RWPE1 (cell line): Measurements from ENCODE around the gene EFTUD2.

ENCODE experiments used
- CTCF ChIA-PET: fragments of 350-600 bp; sonication (Branson Sonifier 250); formaldehyde crosslinking; extraction: SDS; loops from one replicate; lab custom pipeline; 2021; lab: Yijun Ruan, JAX
- POLR2A ChIA-PET: fragments of 400-600 bp; formaldehyde crosslinking; extraction: SDS; loops from one replicate; lab custom pipeline; 2020; ENCODE audit warnings: antibody characterized with exemption; ENCODE audit not compliant: low non-redundant PET; lab: Yijun Ruan, JAX
- DNase-seq: peaks from one replicate; pipeline ENCODE4 v3.0.0; 2012; ENCODE audit warnings: low spot score
- H3K27ac ChIP-seq: fragments of 450-650 bp; 2 replicates; pipeline ENCODE4 v1.5.1; 2017
- TF ChIP-seq, protein P1 (sequence below): fragments of 450-650 bp; conservative IDR thresholded peaks from 2 replicates; pipeline ENCODE4 v1.5.1; 2017; ENCODE audit warnings: low read depth, mild to moderate bottlenecking

EFTUD2 gene

DNA sequence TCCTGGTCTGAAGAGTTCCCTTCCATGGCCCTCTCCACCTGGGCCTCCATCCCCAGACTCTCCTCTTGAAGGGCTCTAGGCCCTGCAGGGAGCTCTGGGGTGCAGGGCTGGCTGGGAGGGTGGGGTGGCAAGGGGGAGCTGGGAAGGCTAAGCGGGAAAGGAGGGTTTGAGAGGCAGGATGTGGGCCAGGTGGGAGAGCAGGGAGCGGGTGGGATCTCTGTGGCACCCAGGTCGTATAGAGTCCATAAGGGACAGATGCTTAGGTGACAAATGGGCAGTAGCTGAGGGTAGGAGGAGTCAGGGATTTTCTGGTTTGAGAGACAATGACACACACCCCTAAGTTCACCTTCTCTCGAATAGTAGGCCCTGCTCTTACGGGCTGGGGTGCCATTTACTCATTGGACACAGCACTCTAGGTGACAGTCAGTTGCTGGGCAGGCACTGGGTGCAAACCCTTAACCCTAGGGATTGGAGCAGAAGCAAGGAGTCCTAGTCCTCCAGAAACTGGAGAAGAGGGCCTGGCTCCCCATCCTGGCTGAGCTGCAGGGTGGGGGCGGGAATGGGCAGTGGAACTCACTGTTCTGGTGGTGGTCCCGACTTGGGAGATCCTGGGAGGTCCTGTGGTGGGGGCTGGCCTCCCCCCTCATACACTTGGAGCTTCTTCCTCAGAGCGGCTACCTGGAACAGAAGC lies 33.0 kb upstream of the EFTUD2 start:
- DNase-seq = no peak
- peak overlapping the region; percentile 34 for H3K27ac ChIP-seq
- TF ChIP-seq, protein P1, sequence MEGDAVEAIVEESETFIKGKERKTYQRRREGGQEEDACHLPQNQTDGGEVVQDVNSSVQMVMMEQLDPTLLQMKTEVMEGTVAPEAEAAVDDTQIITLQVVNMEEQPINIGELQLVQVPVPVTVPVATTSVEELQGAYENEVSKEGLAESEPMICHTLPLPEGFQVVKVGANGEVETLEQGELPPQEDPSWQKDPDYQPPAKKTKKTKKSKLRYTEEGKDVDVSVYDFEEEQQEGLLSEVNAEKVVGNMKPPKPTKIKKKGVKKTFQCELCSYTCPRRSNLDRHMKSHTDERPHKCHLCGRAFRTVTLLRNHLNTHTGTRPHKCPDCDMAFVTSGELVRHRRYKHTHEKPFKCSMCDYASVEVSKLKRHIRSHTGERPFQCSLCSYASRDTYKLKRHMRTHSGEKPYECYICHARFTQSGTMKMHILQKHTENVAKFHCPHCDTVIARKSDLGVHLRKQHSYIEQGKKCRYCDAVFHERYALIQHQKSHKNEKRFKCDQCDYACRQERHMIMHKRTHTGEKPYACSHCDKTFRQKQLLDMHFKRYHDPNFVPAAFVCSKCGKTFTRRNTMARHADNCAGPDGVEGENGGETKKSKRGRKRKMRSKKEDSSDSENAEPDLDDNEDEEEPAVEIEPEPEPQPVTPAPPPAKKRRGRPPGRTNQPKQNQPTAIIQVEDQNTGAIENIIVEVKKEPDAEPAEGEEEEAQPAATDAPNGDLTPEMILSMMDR = no peak
- CTCF ChIA-PET = interaction anchor here (0.6 to 1.9 kb wide), 3 partner anchors 17 to 167 kb away, joined by 3 to 5 read pairs (median 4); no protein-coding TSS in a partner anchor
- POLR2A ChIA-PET = no interaction called here

DNA sequence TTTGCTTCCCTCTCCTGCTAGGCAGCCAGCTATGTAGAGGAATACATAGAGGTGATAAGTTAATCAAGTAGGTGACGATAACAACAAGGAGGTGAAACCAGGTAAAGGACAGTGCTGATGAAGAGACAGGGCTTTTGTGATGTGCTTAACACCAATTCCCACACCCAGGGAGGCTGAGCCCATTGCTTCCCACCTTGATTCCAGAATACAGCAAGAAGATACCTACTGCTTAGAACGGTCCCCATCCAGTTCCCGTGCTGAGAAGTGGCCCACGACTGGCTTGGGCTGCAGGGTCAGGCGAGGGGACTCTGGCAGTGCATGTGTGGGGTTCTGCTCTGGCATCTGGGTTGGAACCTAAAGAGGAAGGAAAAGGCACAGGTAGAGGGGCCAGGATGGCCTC lies 32.1 kb upstream of the EFTUD2 start:
- ChIA-PET CTCF (interaction anchor here (0.6 to 1.9 kb wide), 4 partner anchors 11 to 168 kb away, joined by 3 to 6 read pairs (median 4); no protein-coding TSS in a partner anchor), POLR2A (interaction anchor here (0.6 kb wide), 2 partner anchors 93 to 109 kb away, joined by 3 to 5 read pairs; no protein-coding TSS in a partner anchor)
- DNase-seq = no peak
- peak overlapping the region; percentile 34 for H3K27ac ChIP-seq
- TF ChIP-seq, protein P1 = no peak

DNA sequence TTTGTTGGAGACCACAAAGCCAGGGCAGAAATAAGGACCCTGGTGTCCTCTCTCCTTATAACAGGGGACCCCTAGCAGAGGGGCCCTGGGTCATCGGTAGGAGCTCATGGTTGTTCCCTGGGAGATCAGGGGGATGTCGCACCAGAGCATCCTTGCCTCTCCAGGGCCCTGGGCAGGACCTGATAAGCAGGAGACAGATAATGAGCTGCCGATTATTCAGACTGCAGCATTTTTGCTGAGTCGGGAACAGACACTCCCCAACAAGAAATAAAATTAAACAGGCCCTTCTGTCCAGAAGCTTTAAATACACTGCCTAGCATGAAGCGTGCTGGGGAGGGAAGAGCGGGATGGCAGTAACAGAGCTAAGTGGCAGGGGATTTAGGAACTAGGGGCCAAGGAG lies 31.4 kb upstream of the EFTUD2 start:
- ChIA-PET POLR2A (no interaction called here), CTCF (interaction anchor here (0.6 to 1.9 kb wide), 4 partner anchors 11 to 169 kb away, joined by 3 to 6 read pairs (median 4); partner anchors contain the start of gene C1QL1)
- H3K27ac ChIP-seq = peak overlapping the region; percentile 34; the same call in 1 of the 2 replicates
- TF ChIP-seq, protein P1 = no peak
- DNase-seq = no peak

DNA sequence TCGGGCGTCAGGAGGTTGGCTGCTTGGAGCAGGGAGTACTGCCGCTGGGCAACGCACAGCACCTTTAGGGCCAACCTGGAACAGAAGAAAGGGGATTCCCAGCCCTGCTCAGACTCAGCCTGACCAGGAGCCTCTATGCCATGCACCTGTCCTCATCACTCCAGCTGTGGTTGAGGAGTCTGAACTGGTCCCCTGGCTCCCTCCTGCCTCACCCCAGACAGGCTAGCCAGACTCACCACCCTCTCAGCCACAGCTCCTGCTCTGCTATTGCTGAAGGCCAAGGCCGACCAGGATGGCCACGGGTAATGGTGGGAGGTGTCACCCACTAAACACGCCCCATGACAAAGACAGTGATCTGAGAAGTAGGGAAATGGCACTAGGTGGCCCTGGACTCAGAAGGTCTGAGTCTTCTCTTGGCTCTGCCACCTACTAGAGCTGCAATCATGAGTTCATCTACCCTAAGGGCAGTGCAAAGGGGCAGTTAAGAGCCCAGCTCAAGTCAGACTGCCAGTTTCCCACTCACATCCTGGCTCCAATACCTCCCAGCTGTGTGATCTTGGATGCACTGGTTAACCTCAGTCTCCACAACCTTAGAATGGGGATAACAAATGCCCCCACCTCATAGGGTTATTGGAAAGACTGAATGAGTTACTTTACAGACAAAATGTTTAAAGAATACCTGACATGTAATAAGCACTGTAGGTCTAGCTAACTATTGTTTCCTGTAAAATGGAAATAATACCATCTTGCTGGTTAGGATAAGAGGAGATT lies 29.9 kb upstream of the EFTUD2 start:
- CTCF ChIA-PET = interaction anchor here (0.7 to 1.1 kb wide), 2 partner anchors 9 to 92 kb away, joined by 3 read pairs; no protein-coding TSS in a partner anchor
- peak overlapping the region; percentile 43; the same call in 1 of the 2 replicates for H3K27ac ChIP-seq
- DNase-seq = no peak
- POLR2A ChIA-PET = interaction anchor here (0.6 kb wide), 1 partner anchor 107 kb away, joined by 4 read pairs; no protein-coding TSS in a partner anchor
- TF ChIP-seq, protein P1 = no peak

DNA sequence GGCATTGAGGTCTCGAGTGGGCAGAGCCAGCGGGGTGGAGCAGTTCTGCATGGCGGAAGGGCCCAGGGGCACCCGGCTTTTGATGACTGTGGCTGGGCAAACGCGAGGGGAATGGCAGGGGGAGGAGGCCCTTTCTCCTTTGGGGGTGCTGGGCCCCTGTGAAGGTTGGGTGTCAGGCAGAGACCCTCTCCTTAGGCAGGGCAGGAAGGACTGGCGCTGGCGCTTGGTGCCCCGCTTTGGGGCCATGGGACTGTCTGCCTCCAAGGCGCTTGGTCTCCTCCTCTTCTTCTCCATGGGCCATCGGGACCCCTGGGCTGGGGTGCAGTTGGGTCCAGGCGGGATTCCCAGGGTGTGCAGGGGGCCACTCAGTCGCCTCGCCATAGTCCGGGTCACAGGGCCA lies 28.9 kb upstream of the EFTUD2 start:
- TF ChIP-seq, protein P1 = no peak
- ChIA-PET CTCF (interaction anchor here (0.6 kb wide), 1 partner anchor 27 kb away, joined by 3 read pairs; no protein-coding TSS in a partner anchor), POLR2A (no interaction called here)
- DNase-seq = no peak
- peak overlapping the region; percentile 43; the same call in 1 of the 2 replicates for H3K27ac ChIP-seq

DNA sequence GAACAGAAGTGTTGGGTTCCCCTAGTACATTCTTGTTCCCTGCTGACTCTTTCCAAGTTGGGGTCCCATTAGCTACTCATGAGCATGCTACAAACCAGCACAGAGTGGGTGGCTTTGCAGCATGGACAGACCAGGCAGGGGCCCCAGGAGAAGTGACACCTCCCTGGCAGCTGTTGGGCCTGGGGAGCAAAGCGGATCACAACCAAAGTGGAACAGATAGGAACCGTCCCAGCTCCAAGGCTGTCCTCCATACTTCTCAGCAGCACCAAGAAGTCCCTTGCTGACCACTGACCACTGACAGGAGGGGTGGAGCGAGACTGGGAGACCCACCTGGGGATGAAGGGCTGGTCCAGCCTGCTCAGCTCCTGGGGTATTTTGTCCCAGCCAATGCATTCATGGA lies 28.5 kb upstream of the EFTUD2 start:
- ChIA-PET POLR2A (no interaction called here), CTCF (interaction anchor here (0.6 kb wide), 1 partner anchor 26 kb away, joined by 3 read pairs; no protein-coding TSS in a partner anchor)
- TF ChIP-seq, protein P1 = no peak
- peak overlapping the region; percentile 43; the same call in 1 of the 2 replicates for H3K27ac ChIP-seq
- DNase-seq = no peak
